GM12872 (cell line): Measurements from ENCODE around the gene KASH5.

Source experiments
- CTCF ChIP-seq: IDR thresholded peaks from 3 replicates; pipeline ENCODE4 v1.5.1; 2011; ENCODE audit warnings: low read depth, mild to moderate bottlenecking, low read length, moderate library complexity; ENCODE audit not compliant: insufficient read depth

KASH5 gene

GRCh38 chr19:49439836-49440235, 51.8 kb downstream of the KASH5 start:
- no peak for TF ChIP-seq CTCF

GRCh38 chr19:49440439-49441209, 52.6 kb downstream of the KASH5 start:
- TF ChIP-seq CTCF, result no peak

- no peak for TF ChIP-seq CTCF
These were observed 53.3 kb downstream of the KASH5 start, which contains the start of gene SLC17A7 for GRCh38 chr19:49441210-49441959. Gene SLC17A7, minus strand, starts transcription at chr19:49441527. Its CDS starts 148 bp downstream, at chr19:49441379.

GRCh38 chr19:49441960-49442350, 53.9 kb downstream of the KASH5 start:
- TF ChIP-seq CTCF, result no peak

GRCh38 chr19:49442354-49442753, 54.3 kb downstream of the KASH5 start:
- TF ChIP-seq CTCF, result no peak

- no peak for TF ChIP-seq CTCF
These were observed 54.8 kb downstream of the KASH5 start for GRCh38 chr19:49442771-49443365.

GRCh38 chr19:49443366-49444099, 55.5 kb downstream of the KASH5 start:
- TF ChIP-seq CTCF, result peak; percentile 86
